Trophoblast cell (in vitro differentiated cells and primary cell): ENCODE results near the gene TPD52L1.

Experiments
- DNase-seq, 2 donors: peaks; one replicate each; pipeline ENCODE4 v3.0.0-alpha.2; 2016
- H2AFZ ChIP-seq: 2 replicates; pipeline ENCODE4 v1.6.1; 2013; ENCODE audit warnings: low read length, moderate library complexity, mild to moderate bottlenecking; ENCODE audit not compliant: insufficient read depth, poor library complexity
- H2AK5ac ChIP-seq: 2 replicates; pipeline ENCODE4 v1.6.1; 2013; ENCODE audit warnings: mild to moderate bottlenecking, low read length
- H2BK120ac ChIP-seq: 2 replicates; pipeline ENCODE4 v1.6.1; 2013; ENCODE audit warnings: low read length, mild to moderate bottlenecking, moderate library complexity; ENCODE audit not compliant: insufficient read depth, poor library complexity
- H2BK12ac ChIP-seq: 2 replicates; pipeline ENCODE4 v1.6.1; 2013; ENCODE audit warnings: mild to moderate bottlenecking, low read length, moderate library complexity
- H2BK5ac ChIP-seq: 2 replicates; pipeline ENCODE4 v1.6.1; 2013; ENCODE audit warnings: low read length, low read depth, moderate library complexity, mild to moderate bottlenecking; ENCODE audit not compliant: poor library complexity
- H3K14ac ChIP-seq: 2 replicates; pipeline ENCODE4 v1.6.1; 2013; ENCODE audit warnings: mild to moderate bottlenecking, low read length
- H3K18ac ChIP-seq: 2 replicates; pipeline ENCODE4 v1.6.1; 2013; ENCODE audit warnings: mild to moderate bottlenecking, low read length
- H3K23ac ChIP-seq: 2 replicates; pipeline ENCODE4 v1.6.1; 2013; ENCODE audit warnings: low read length
- H3K27ac ChIP-seq: 2 replicates; pipeline ENCODE4 v1.5.1; 2013; ENCODE audit warnings: low read depth, mild to moderate bottlenecking, inconsistent platforms, low read length, moderate library complexity
- H3K27me3 ChIP-seq: 2 replicates; pipeline ENCODE4 v1.6.1; 2013; ENCODE audit warnings: inconsistent platforms, mild to moderate bottlenecking, low read length, moderate library complexity; ENCODE audit not compliant: insufficient read depth
- H3K36me3 ChIP-seq, 2 experiments: 1 replicate in 1 of 2; 2 replicates in 1 of 2; pipeline ENCODE4 v1.6.1; 2013; ENCODE audit warnings: low read length in 2 of 2, mild to moderate bottlenecking in 2 of 2, moderate library complexity in 1 of 2; ENCODE audit not compliant: insufficient read depth in 2 of 2, control insufficient read depth in 1 of 2
- H3K4ac ChIP-seq: 2 replicates; pipeline ENCODE4 v1.6.1; 2013; ENCODE audit warnings: low read depth, mild to moderate bottlenecking, low read length, moderate library complexity
- H3K4me1 ChIP-seq, 2 experiments: 1 replicate in 1 of 2; 2 replicates in 1 of 2; pipeline ENCODE4 v1.6.1; 2013; ENCODE audit warnings: low read length in 2 of 2, mild to moderate bottlenecking in 2 of 2, moderate library complexity in 1 of 2; ENCODE audit not compliant: insufficient read depth in 2 of 2, control insufficient read depth in 1 of 2
- H3K4me2 ChIP-seq: 2 replicates; pipeline ENCODE4 v1.6.1; 2013; ENCODE audit warnings: inconsistent platforms, mild to moderate bottlenecking, low read length, moderate library complexity
- H3K4me3 ChIP-seq: 2 replicates; pipeline ENCODE4 v1.5.1; 2013; ENCODE audit warnings: mild to moderate bottlenecking, low read depth, low read length, inconsistent platforms
- H3K79me1 ChIP-seq: one replicate; pipeline ENCODE4 v1.6.1; 2013; ENCODE audit warnings: low read length
- H3K79me2 ChIP-seq: 2 replicates; pipeline ENCODE4 v1.6.1; 2013; ENCODE audit warnings: low read length, mild to moderate bottlenecking; ENCODE audit not compliant: control insufficient read depth, insufficient read depth, poor library complexity
- H3K9ac ChIP-seq: 2 replicates; pipeline ENCODE4 v1.6.1; 2013; ENCODE audit warnings: mild to moderate bottlenecking, low read length
- H3K9me3 ChIP-seq: 2 replicates; pipeline ENCODE4 v1.6.1; 2013; ENCODE audit warnings: low read depth, mild to moderate bottlenecking, control low read depth, inconsistent platforms, low read length; ENCODE audit not compliant: insufficient read depth
- H4K12ac ChIP-seq: 2 replicates; pipeline ENCODE4 v1.6.1; 2013; ENCODE audit warnings: low read depth, mild to moderate bottlenecking, low read length, moderate library complexity
- H4K8ac ChIP-seq: 2 replicates; pipeline ENCODE4 v1.6.1; 2013; ENCODE audit warnings: low read depth, mild to moderate bottlenecking, low read length, moderate library complexity
- H4K91ac ChIP-seq: one replicate; pipeline ENCODE4 v1.6.1; 2013; ENCODE audit warnings: low read depth, mild to moderate bottlenecking, low read length, moderate library complexity
- WGBS: extraction: QIAGEN DNeasy Blood & Tissue Kit; methylation state at CpG from one replicate; pipeline ENCODE4 v1.1.7; 2013; ENCODE audit warnings: missing lambda C conversion rate; ENCODE audit not compliant: insufficient read length, insufficient coverage; ENCODE audit errors: extremely low coverage; 5-methylcytosine and 5-hydroxymethylcytosine counted together

TPD52L1 gene

GRCh38 chr6:125207956-125208355 is 54.4 kb downstream of the TPD52L1 start:
- Histone ChIP-seq H4K91ac (no peak overlapping the region), H4K12ac (no peak overlapping the region), H3K79me2 (no peaks in the 10 kb centered on the region), H3K36me3 (no peaks in the 10 kb centered on the region), H3K4ac (no peak overlapping the region), H3K27me3 (no peaks in the 10 kb centered on the region), H2AFZ (no peak overlapping the region), H3K79me1 (no peaks in the 10 kb centered on the region), H3K9ac (no peak overlapping the region), H3K4me1 (peaks cover 2 to 4% of the 10 kb centered on the region in 2 experiments), H3K9me3 (no peaks in the 10 kb centered on the region), H2AK5ac (no peak overlapping the region), H3K18ac (no peak overlapping the region), H4K8ac (no peak overlapping the region), H3K4me3 (no peak overlapping the region), H3K14ac (no peak overlapping the region), H2BK12ac (no peak overlapping the region), H2BK5ac (no peak overlapping the region), H3K27ac (no peak overlapping the region), H3K4me2 (no peak overlapping the region), H3K23ac (no peak overlapping the region), H2BK120ac (no peak overlapping the region)
- WGBS, result no CpG with 5 or more reads among the region's 1 CpG
- DNase-seq, result no peak

GRCh38 chr6:125208625-125209249 is 55.2 kb downstream of the TPD52L1 start:
- H3K79me2 ChIP-seq, result no peaks in the 10 kb centered on the region
- H3K9me3 ChIP-seq, result no peaks in the 10 kb centered on the region
- H3K9ac ChIP-seq, result no peak overlapping the region
- H3K4ac ChIP-seq, result no peak overlapping the region
- no peak overlapping the region for H3K4me3 ChIP-seq
- no peak overlapping the region for H2BK12ac ChIP-seq
- H3K27ac ChIP-seq, result no peak overlapping the region
- no peak for DNase-seq
- no peak overlapping the region for H3K14ac ChIP-seq
- no peaks in the 10 kb centered on the region for H3K36me3 ChIP-seq
- H4K8ac ChIP-seq, result no peak overlapping the region
- WGBS, result no CpG with 5 or more reads among the region's 5 CpGs
- H2AK5ac ChIP-seq, result no peak overlapping the region
- H3K27me3 ChIP-seq, result no peaks in the 10 kb centered on the region
- no peak overlapping the region for H3K4me2 ChIP-seq
- no peak overlapping the region for H3K18ac ChIP-seq
- peaks cover 2 to 3% of the 10 kb centered on the region in 2 experiments for H3K4me1 ChIP-seq
- H4K12ac ChIP-seq, result no peak overlapping the region
- no peak overlapping the region for H3K23ac ChIP-seq
- H3K79me1 ChIP-seq, result no peaks in the 10 kb centered on the region
- H2BK5ac ChIP-seq, result no peak overlapping the region
- no peak overlapping the region for H2AFZ ChIP-seq
- H2BK120ac ChIP-seq, result no peak overlapping the region
- no peak overlapping the region for H4K91ac ChIP-seq

GRCh38 chr6:125210667-125211066 is 57.1 kb downstream of the TPD52L1 start:
- Histone ChIP-seq H3K18ac (no peak overlapping the region), H3K79me2 (no peaks in the 10 kb centered on the region), H3K9me3 (no peaks in the 10 kb centered on the region), H4K8ac (no peak overlapping the region), H4K91ac (no peak overlapping the region), H3K23ac (no peak overlapping the region), H2BK120ac (no peak overlapping the region), H3K27ac (no peak overlapping the region), H3K4ac (no peak overlapping the region), H3K79me1 (no peaks in the 10 kb centered on the region), H4K12ac (no peak overlapping the region), H3K4me1 (no peaks in the 10 kb centered on the region), H2AFZ (no peak overlapping the region), H3K14ac (no peak overlapping the region), H3K36me3 (no peaks in the 10 kb centered on the region), H3K4me2 (no peak overlapping the region), H3K27me3 (no peaks in the 10 kb centered on the region), H2BK5ac (no peak overlapping the region), H2BK12ac (no peak overlapping the region), H3K9ac (no peak overlapping the region), H3K4me3 (no peak overlapping the region), H2AK5ac (no peak overlapping the region)
- DNase-seq, result no peak
- WGBS, result no CpG with 5 or more reads among the region's 3 CpGs

GRCh38 chr6:125211352-125211751 is 57.8 kb downstream of the TPD52L1 start:
- Histone ChIP-seq H4K8ac (no peak overlapping the region), H3K79me2 (no peaks in the 10 kb centered on the region), H2AFZ (no peak overlapping the region), H3K36me3 (no peaks in the 10 kb centered on the region), H3K4me2 (no peak overlapping the region), H3K4me3 (no peak overlapping the region), H3K27me3 (no peaks in the 10 kb centered on the region), H4K12ac (no peak overlapping the region), H4K91ac (no peak overlapping the region), H3K9me3 (no peaks in the 10 kb centered on the region), H3K79me1 (no peaks in the 10 kb centered on the region), H3K9ac (no peak overlapping the region), H2BK5ac (no peak overlapping the region), H2AK5ac (no peak overlapping the region), H3K4ac (no peak overlapping the region), H3K14ac (no peak overlapping the region), H3K23ac (no peak overlapping the region), H2BK12ac (no peak overlapping the region), H3K4me1 (peaks cover 0 to 2% of the 10 kb centered on the region in 2 experiments), H3K18ac (no peak overlapping the region), H3K27ac (no peak overlapping the region), H2BK120ac (no peak overlapping the region)
- no CpG with 5 or more reads among the region's 6 CpGs for WGBS
- no peak for DNase-seq
